Breast epithelium (tissue), 3 donors: ENCODE measurements around the gene IGDCC3.

ENCODE experiments used
- CTCF ChIP-seq, 3 donors: fragments of 450-650 bp; IDR thresholded peaks; one replicate each; pipeline ENCODE4 v1.5.1; 2016 to 2017; ENCODE audit warnings: antibody characterized with exemption in 3 of 3, mild to moderate bottlenecking in 3 of 3, moderate library complexity in 3 of 3
- POLR2A ChIP-seq: fragments of 450-650 bp; IDR thresholded peaks from one replicate; pipeline ENCODE4 v1.6.1; 2016; ENCODE audit warnings: antibody characterized with exemption, mild to moderate bottlenecking, moderate library complexity
- POLR2AphosphoS5 ChIP-seq, 3 donors: sonication (generic); formaldehyde crosslinking; IDR thresholded peaks; one replicate each; pipeline ENCODE4 v1.6.1; 2017; ENCODE audit warnings: antibody characterized with exemption in 3 of 3

GRCh38 chr15:65343374-65343981 lies 34.3 kb downstream of the IGDCC3 start:
- TF ChIP-seq CTCF (IDR thresholded peaks at IDR 0.05), result no peak
- no peak for TF ChIP-seq POLR2A
- no peak for TF ChIP-seq POLR2AphosphoS5 (IDR thresholded peaks at IDR 0.05)
